SU-DHL-6 (cell line): ENCODE measurements around the gene BTBD9.

Experiments used
- H2AFZ ChIP-seq: fragments of 200-600 bp; sonication (generic); 2 replicates; pipeline ENCODE4 v1.6.1; 2014; ENCODE audit warnings: low read depth, mild to moderate bottlenecking, moderate library complexity, mixed read lengths, antibody characterized with exemption, low read length; ENCODE audit not compliant: severe bottlenecking
- H3F3A ChIP-seq: fragments of 200-600 bp; shearing (Covaris generic); 2 replicates; pipeline ENCODE4 v1.6.0; 2016; ENCODE audit warnings: antibody characterized with exemption, mild to moderate bottlenecking; ENCODE audit not compliant: insufficient read depth
- H3K27ac ChIP-seq: fragments of 200-600 bp; sonication (generic); 2 replicates; pipeline ENCODE4 v1.5.1; 2016; ENCODE audit warnings: low read depth, mild to moderate bottlenecking, low read length, moderate library complexity, mixed read lengths
- H3K27me3 ChIP-seq: fragments of 200-600 bp; sonication (generic), shearing (Covaris generic); 2 replicates; pipeline ENCODE4 v1.6.0; 2014; ENCODE audit warnings: mild to moderate bottlenecking, low read length
- H3K36me3 ChIP-seq: fragments of 200-600 bp; sonication (generic); 2 replicates; pipeline ENCODE4 v1.6.1; 2014; ENCODE audit warnings: mild to moderate bottlenecking, low read length, mixed read lengths
- H3K4me2 ChIP-seq: fragments of 300-600, 200-600 bp; shearing (Covaris generic), sonication (generic); 2 replicates; pipeline ENCODE4 v1.6.0; 2014; ENCODE audit warnings: low read length, low read depth, mild to moderate bottlenecking; ENCODE audit not compliant: poor library complexity, severe bottlenecking
- H3K4me3 ChIP-seq: fragments of 200-600 bp; sonication (generic); 2 replicates; pipeline ENCODE4 v1.5.1; 2014; ENCODE audit warnings: antibody characterized with exemption, low read length, mild to moderate bottlenecking, mixed read lengths; ENCODE audit not compliant: insufficient read depth, poor library complexity, severe bottlenecking
- H3K79me2 ChIP-seq: fragments of 200-600 bp; sonication (generic); 2 replicates; pipeline ENCODE4 v1.6.1; 2014; ENCODE audit warnings: mild to moderate bottlenecking, low read length, moderate library complexity; ENCODE audit not compliant: insufficient read depth
- H3K9ac ChIP-seq: fragments of 200-600 bp; sonication (generic); 2 replicates; pipeline ENCODE4 v1.7.0; 2014; ENCODE audit warnings: mild to moderate bottlenecking, low read length
- H3K9me2 ChIP-seq: fragments of 200-600 bp; sonication (generic); replicated peaks from 2 replicates; pipeline ENCODE4 v1.6.1; 2014; ENCODE audit warnings: low read length; ENCODE audit not compliant: insufficient read depth
- H3K9me3 ChIP-seq: fragments of 200-600 bp; sonication (generic); 2 replicates; pipeline ENCODE4 v1.6.1; 2014; ENCODE audit warnings: low read length, mixed read lengths; ENCODE audit not compliant: insufficient read depth
- H4K20me1 ChIP-seq: fragments of 200-600 bp; sonication (generic); 2 replicates; pipeline ENCODE4 v1.6.1; 2014; ENCODE audit warnings: low read depth, mild to moderate bottlenecking, antibody characterized with exemption, low read length, moderate library complexity, mixed read lengths
- EZH2phosphoT487 ChIP-seq: fragments of 200-600 bp; sonication (generic), shearing (Covaris generic); conservative IDR thresholded peaks from 2 replicates; pipeline ENCODE4 v1.6.1; 2018; ENCODE audit warnings: mild to moderate bottlenecking, antibody characterized with exemption, low read length, moderate library complexity, mixed read lengths
- TF ChIP-seq, protein P1 (sequence below): fragments of 200-600 bp; sonication (generic); IDR thresholded peaks from one replicate; pipeline ENCODE4 v1.5.1; 2017; ENCODE audit warnings: antibody characterized with exemption, mild to moderate bottlenecking, low read length, moderate library complexity; ENCODE audit not compliant: insufficient read depth, poor library complexity, severe bottlenecking

The BTBD9 gene

DNA sequence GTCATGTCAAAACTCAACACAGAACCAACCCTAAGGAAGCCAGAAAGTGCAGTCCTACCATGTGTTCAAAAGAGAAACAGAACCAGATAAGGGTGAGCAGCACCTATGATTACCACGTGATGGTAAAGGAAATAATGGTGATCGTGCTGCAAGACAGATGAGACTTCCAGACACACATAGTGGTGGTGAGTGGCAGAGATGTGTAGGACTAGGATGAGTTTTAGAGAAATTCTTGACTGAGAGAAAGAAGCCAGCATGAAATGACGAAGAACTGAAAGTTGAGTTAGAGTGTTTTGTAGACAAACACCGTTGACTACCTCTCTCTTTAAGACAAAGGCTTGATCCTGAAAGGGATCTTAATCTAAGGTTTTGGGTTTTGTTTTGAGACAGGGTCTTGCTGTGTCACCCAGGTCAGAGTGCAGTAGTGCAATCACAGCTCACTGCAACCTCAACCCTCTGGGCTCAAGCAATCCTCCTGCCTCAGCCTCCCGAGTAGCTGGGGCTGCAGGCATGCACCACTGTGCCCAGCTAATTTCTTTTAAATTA lies 10.6 kb upstream of the BTBD9 start:
- TF ChIP-seq, protein P1, sequence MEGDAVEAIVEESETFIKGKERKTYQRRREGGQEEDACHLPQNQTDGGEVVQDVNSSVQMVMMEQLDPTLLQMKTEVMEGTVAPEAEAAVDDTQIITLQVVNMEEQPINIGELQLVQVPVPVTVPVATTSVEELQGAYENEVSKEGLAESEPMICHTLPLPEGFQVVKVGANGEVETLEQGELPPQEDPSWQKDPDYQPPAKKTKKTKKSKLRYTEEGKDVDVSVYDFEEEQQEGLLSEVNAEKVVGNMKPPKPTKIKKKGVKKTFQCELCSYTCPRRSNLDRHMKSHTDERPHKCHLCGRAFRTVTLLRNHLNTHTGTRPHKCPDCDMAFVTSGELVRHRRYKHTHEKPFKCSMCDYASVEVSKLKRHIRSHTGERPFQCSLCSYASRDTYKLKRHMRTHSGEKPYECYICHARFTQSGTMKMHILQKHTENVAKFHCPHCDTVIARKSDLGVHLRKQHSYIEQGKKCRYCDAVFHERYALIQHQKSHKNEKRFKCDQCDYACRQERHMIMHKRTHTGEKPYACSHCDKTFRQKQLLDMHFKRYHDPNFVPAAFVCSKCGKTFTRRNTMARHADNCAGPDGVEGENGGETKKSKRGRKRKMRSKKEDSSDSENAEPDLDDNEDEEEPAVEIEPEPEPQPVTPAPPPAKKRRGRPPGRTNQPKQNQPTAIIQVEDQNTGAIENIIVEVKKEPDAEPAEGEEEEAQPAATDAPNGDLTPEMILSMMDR, result no peak
- no peak for TF ChIP-seq EZH2phosphoT487
- Histone ChIP-seq H3K9ac (no peak overlapping the region), H3K36me3 (no peaks in the 10 kb centered on the region), H3K27ac (no peak overlapping the region), H3K9me3 (no peaks in the 10 kb centered on the region), H3K4me3 (no peak overlapping the region), H4K20me1 (peaks cover 6% of the 10 kb centered on the region; the same call in 1 of the 2 replicates), H3F3A (no peaks in the 10 kb centered on the region), H3K4me2 (no peak overlapping the region), H3K9me2 (no peaks in the 10 kb centered on the region), H3K79me2 (no peaks in the 10 kb centered on the region), H3K27me3 (no peaks in the 10 kb centered on the region), H2AFZ (no peak overlapping the region)

- no peaks in the 10 kb centered on the region for H3K9me2 ChIP-seq
- H2AFZ ChIP-seq, result no peak overlapping the region
- no peaks in the 10 kb centered on the region for H3K36me3 ChIP-seq
- no peak overlapping the region for H3K4me2 ChIP-seq
- H3F3A ChIP-seq, result no peaks in the 10 kb centered on the region
- no peak for TF ChIP-seq EZH2phosphoT487
- TF ChIP-seq, protein P1, result no peak
- H3K79me2 ChIP-seq, result no peaks in the 10 kb centered on the region
- H3K27me3 ChIP-seq, result no peaks in the 10 kb centered on the region
- no peak overlapping the region for H3K27ac ChIP-seq
- no peak overlapping the region for H3K4me3 ChIP-seq
- H4K20me1 ChIP-seq, result peaks cover 6% of the 10 kb centered on the region; the same call in 1 of the 2 replicates
- H3K9me3 ChIP-seq, result no peaks in the 10 kb centered on the region
- no peak overlapping the region for H3K9ac ChIP-seq
Observed at GRCh38 chr6:38649744-38650143, 10.0 kb upstream of the BTBD9 start.

GRCh38 chr6:38648629-38649028 lies 8.9 kb upstream of the BTBD9 start:
- no peaks in the 10 kb centered on the region for H3K27me3 ChIP-seq
- H3K79me2 ChIP-seq, result no peaks in the 10 kb centered on the region
- no peak overlapping the region for H3K4me3 ChIP-seq
- no peaks in the 10 kb centered on the region for H3K36me3 ChIP-seq
- no peak overlapping the region for H3K4me2 ChIP-seq
- no peaks in the 10 kb centered on the region for H3K9me2 ChIP-seq
- peaks cover 6% of the 10 kb centered on the region; the same call in 1 of the 2 replicates for H4K20me1 ChIP-seq
- H3F3A ChIP-seq, result no peaks in the 10 kb centered on the region
- H3K9me3 ChIP-seq, result no peaks in the 10 kb centered on the region
- no peak overlapping the region for H3K27ac ChIP-seq
- TF ChIP-seq, protein P1, result no peak
- TF ChIP-seq EZH2phosphoT487, result no peak
- H3K9ac ChIP-seq, result no peak overlapping the region
- H2AFZ ChIP-seq, result no peak overlapping the region
